Measurements from ENCODE around the gene ADAM21. TPM values are rescaled to one million over a fixed set of nuclear protein-coding genes. Genes with fewer than 3 reads are reported as not detected.

ADAM21 gene
- total RNA-seq, 8 experiments from 2014 or later, result 0.17 to 3.5 (median 1.1) TPM

Other genes with a start within 250 kb of the ADAM21 start
- gene COX16, start 92.5 kb upstream of the ADAM21 start, total RNA-seq, result 10 to 100 TPM; 42.7 to 74.7 (median 47.3) TPM
- 10 to 100 TPM; 14.2 to 27.2 (median 19.8) TPM for gene SYNJ2BP, start 35.1 kb upstream of the ADAM21 start, total RNA-seq
- gene ADAM20, start 82.8 kb downstream of the ADAM21 start, total RNA-seq, result 1 to 10 TPM in 7 of 8 experiments, under 1 TPM in 1; 0.17 to 1.9 (median 1.5) TPM
- 10 to 100 TPM; 28.3 to 49.0 (median 35.8) TPM for gene MED6, start 148.5 kb downstream of the ADAM21 start, total RNA-seq
- 10 to 100 TPM in 1 of 8 experiments, 1 to 10 TPM in 7; 2.1 to 17.4 (median 5.1) TPM for gene TTC9, start 189.7 kb downstream of the ADAM21 start, total RNA-seq

All from motor neuron (in vitro differentiated cells).